Fibroblast of skin of right biceps (primary cell): Measurements from ENCODE around the gene SIX4.

Experiments used
- DNase-seq: peaks from one replicate; pipeline ENCODE4 v3.0.0-alpha.2; 2013

SIX4 gene

DNA sequence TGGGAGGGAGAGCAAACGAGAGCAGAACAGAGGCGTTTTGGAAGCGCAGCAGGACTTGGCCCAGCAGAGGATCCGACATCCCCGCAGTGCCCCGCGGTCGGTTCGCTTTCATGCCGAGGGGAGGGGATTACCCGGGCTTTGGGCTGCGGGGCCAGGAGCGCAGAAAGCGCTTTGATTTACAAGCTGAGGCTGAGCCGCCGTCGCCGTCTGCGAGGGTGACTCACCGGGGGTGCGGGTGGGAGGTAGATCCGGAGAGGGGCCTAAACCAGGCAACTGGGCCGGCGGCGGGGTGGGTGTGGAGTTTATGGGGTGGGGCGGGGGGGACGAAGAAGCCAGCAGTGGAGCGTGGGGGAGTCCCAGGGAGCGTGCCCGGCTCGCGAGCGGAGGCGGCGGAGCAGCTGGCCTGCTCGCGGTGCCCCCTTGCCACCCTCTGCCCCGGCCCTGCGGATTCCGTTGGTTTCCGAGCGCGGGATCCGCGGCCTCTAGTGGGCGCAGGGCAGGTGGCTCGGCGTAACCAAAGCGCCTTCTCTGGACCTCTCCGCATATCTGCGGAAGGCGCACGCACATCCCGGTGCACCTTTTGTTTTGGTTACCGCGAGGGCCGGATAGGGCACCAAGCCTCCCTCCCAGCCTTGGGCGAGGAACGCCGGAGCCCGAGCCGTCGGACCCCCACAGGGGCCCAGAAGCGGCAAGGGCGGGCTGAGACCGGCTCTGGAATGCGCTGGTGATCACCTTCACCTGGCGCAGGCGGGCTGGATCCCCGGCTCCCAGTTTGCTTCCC, 2.6 kb downstream of the SIX4 start:
- DNase-seq = peak; percentile 82

DNA sequence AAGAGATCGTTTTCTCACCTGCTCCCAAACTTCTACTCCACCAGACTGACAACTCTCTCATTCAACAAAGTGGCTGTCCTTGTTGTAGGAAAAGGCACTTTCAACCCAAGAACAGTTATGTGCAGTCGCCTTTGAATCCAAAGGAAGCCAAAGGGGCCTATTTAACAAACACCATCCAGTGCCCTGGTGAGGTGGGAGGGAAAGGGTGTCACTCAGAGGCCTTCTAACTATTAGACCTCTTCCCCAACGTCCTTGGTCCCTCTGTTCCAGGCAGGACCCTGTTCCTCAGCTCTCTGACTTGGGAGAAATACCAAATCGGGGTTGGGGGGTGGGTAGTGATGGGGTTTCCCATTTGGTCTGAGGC, 3.2 kb downstream of the SIX4 start:
- no peak for DNase-seq

DNA sequence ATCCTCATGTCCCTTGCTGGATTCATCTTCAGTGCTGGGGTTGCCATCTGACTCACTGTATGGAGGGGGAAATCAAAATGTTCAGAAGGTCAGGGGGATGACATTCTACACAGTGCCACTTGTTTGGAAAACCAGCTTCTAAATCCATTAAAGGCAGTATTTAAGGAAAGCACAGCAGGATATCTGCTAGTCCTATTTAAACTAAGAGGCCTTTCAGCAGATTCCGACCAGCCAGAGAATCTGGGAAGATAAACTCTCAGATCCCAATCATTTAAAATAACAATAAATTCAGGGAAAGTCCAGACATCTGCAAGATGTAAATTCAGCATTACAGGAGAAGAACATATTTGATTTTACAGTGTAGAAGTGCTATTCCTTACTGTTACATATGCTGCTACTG, 3.8 kb downstream of the SIX4 start:
- DNase-seq = no peak

DNA sequence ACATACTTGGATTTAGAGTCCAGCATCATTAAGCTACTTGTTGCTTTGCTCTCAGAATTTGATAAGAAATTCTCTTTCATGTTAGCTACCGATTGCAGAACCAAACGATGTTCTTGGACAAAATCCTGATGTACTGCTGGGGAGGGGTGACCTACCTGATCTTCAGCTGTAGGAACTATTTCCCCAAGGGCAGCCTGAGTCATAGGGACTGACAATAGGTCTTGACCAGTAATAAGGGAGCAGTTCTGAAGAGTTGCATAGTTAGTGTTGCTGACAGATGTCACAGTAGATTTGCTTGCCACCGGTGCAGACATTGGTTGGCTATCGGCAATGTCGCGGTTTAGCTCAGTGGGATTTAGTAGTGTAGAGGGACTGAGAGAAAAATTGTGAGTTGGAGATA, 10.6 kb downstream of the SIX4 start:
- DNase-seq = no peak

DNA sequence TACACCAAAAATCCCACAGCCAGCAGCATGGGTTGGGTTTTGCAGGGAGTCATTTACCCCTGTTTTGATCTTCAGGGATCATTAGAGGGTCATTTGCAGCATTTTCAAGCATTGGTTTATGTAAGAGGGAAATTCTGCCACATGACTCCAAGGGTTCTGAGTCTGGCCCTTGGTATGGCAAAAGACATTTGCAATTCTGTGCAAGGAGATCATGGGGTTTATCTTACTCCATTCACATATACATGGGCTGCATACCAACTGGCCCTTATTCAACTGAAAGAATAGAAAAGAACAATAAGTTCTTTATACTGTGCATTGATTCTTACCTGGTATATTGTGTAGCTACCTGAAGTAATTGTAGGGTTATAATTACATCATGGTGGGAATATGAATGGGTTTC, 13.7 kb downstream of the SIX4 start:
- no peak for DNase-seq

DNA sequence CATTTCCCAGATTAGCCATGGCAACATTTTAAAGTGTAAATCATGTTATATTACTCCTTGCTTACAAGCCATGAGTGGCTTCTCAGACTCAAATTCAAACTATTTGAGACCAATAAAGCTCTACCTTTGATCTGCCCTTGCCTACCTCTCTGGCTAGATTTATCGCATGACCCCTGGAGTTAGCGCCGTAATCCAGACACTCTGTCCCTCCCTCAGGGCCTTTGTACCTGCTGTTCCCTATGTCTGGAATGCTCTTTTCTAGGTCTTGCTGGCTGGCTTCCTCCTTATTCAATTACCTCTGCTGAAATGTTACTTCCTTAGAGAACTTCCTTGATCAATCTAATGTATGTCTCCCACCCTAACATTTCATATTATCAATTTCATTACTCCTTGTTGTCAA, 16.3 kb downstream of the SIX4 start:
- DNase-seq = no peak

DNA sequence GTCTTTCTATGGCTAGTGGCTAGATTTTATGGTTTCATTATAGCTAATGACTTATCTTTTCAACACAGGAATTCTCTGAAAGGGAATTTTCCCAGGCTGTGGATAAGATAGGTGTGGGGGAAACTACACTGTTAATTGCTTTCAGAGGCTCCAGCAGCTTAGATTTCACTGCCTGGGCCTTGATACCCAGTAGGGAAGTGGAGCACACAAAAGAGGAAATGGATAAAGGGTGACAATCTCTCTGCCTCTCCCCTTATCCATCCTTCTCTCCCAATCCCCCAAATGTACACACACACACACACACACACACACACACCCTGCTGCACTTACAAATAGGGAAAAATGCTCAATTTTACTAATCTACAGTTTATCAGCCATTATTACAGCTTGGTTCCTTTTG, 19.1 kb downstream of the SIX4 start:
- no peak for DNase-seq

DNA sequence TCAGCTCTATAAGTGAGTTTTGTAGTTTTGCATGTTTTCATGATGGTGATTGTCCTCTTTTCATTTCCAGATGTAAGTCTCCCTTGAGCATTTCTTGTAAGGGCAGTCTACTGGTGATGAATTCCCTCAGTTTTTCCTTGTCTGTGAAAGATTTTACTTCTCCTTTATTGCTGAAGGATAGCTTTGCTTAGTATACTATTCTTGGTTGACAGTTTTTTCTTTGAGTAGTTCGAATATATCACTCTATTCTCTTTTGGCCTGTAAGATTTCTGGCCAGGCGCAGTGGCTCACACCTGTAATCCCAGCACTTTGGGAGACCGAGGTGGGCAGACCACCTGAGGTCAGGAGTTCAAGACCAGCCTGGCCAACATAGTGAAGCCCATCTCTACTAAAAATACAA, 23.6 kb downstream of the SIX4 start:
- no peak for DNase-seq

DNA sequence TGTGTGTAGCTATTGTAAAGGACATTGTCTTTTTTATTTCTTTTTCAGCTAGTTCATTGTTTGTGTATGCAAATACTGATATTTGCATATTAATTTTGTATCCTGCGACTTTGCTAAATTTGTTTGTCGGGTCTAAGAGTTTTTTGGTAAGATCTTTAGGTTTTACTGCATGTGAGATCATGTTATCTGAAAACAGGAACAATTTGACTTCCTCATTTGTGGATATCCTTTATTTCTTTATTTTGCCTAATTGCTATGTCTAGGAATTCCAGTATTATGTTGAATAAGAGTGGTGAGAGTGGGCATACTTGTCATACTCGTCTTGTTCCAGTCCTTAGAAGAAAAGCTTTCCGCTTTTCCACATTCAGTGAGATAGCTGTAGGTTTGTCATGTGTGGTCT, 28.8 kb downstream of the SIX4 start:
- no peak for DNase-seq

DNA sequence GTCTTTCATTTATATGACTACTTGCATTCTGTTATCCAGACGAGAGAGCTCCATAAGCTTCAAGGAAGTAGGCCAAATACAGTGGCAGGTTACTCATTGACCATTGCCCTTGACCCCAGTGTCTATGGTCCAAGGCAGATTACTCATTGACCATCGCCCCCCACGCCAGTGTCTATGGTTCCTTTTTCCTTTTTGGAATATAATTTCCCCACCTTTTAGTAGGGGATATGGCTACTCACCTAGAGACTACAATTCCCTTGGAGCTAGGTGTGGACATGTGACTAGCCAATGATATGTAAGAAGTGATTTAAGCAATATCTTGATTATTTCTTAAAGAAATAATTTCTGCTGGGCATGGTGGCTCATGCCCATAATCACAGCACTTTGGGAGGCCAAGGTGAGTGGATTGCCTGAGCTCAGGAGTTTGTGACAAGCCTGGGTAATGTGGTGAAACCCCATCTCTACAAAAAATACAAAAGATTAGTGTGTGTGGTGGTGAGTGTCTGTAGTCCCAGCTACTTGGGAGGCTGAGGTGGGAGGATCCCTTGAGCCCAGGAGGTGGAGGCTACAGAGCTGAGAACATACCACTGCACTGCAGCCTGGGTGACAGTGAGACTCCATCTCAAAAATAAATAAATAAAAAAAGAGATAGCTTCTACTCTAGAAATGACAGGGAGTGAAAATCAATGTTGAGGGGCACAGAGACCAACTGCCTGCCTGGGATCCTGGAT, 32.6 kb downstream of the SIX4 start:
- DNase-seq = no peak

DNA sequence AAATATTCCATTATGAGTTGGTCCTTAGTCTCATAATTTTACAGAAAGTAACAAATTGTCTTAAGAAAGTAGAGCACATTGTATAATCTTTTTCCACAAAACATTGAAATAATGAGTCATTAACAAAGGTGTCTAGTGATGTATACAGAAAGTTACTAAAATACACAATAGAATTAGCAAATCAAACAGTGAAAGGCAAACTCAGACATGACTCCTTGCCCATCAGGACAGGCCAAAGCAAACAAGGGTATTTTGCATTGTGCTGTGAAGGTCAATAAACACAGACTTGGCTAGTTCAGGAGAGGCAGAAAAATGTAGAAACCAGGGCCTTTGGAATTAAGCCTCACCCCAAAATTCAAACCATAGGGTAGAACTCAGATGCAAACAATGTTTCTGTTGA, 37.3 kb downstream of the SIX4 start:
- no peak for DNase-seq

DNA sequence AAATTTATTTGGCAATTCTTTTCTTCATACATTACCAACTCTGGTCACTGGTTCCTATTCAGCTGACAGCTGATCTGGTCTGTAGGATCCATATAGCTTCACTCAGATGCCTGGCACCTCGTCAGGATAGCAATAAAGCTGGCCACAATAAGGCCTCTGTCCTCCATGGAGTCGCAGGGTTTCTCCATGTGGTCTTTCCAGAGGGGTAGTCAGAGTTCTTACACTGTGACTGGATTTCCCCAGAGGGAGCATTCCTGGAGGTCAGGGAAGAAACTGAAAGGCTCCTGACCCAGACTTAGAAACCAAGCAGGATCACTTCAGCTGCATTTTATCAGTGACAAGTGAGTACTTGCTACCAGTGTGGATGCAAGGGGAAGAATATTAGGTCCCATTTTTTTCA, 39.9 kb downstream of the SIX4 start:
- DNase-seq = peak; percentile 29

DNA sequence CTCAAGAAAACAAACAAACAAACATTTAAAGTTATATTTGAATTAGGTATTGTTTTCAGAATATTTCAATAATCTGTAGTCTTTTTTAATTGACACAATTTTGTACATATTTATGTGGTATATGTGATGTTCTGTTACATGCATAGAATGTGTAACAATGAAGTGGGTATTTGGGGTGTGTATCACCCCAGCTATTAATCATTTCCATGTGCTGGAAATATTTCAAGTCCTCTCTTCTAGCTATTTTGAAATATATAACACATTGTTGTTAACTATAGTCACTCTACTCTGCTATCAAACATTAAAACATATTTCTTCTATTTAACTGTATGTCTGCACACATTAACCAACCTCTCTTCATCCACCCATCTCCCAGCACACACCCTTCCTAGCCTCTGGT, 42.9 kb downstream of the SIX4 start:
- DNase-seq = peak; percentile 41

DNA sequence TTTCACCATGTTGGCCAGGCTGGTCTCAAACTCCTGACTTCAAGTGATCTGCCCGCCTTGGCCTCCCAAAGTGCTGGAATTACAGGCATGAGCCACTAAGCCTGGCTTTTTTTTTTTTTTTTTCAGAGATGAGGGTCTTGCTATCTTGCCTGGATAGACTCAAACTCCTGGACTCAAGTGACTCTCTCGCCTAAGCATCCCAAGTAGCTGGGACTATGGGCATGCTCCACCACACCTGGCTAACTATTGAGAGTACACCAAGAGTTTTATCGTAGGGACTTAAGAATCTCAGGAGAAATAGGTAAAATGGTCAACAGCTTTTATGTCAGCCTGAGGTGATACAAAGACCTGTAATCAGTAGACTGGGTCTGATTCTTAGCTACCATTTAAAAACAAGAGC, 43.6 kb downstream of the SIX4 start:
- no peak for DNase-seq

DNA sequence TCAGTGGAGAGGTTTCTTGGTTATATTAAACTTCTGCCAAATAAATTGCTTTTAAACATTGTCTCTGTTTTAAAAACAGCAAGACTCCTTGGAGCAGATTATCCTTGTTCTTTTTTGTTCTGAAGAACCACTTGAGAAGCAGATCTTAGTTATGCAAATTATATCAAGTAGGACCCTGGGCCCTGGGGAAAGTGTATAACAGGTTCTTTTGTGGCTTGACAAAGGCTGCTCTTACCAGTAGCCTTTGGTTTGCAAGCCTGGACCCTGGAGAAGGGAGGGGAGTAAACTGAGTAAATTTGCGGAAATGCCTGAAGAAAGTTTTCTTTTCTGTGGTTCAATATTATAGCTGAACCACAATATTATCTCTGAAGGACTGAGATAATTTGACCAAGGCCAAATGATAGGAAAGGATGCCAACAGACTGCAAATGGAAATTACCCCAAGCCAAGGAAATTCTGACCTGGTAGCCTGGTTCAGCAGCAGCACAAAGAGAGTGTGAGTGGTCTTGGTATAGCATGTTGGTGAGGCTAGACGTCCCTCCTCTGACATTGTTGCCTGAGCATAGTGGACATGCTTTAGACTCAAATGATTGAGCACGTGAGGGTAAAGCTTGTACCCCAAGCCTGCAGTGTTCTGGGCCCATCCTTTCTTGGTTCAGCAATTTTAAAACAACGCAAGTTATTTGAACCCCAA, 44.4 kb downstream of the SIX4 start:
- no peak for DNase-seq

DNA sequence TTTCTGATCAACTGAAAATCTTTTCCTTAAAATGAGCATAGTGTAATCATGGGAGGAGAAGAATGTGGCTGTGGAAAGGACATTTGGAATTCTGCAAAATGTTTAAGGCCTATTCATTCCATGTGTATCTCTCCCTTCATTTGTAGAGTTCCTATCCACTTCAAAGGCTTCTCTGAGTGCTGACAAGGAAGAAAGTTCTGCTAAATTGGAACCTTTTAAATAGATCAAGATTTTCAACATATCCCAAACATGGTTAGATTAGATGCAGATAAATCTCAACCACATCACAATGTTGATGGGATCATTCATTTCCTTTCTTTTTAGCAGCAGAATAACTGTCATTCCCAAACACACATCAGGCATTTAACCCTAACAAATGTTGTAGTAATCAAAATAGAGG, 46.5 kb downstream of the SIX4 start:
- DNase-seq = peak; percentile 45

DNA sequence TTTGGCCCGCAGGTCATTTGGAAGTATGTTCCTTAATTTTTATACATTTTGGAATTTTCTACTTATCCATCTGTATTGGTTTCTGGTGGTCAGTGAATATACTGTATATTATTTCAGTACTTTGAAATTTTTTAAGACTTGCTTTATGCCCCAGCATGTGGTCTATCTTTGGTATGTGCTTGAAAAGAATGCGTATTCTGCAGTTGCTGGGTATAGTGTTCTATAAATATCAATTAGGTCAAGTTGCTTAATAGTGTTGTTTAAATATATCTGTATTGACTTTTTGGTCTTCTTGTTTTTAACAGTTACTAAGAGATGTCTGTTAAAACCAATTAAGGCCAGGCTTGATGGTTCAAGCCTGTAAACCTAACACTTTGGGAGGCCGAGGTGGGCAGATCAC, 53.2 kb downstream of the SIX4 start:
- no peak for DNase-seq

DNA sequence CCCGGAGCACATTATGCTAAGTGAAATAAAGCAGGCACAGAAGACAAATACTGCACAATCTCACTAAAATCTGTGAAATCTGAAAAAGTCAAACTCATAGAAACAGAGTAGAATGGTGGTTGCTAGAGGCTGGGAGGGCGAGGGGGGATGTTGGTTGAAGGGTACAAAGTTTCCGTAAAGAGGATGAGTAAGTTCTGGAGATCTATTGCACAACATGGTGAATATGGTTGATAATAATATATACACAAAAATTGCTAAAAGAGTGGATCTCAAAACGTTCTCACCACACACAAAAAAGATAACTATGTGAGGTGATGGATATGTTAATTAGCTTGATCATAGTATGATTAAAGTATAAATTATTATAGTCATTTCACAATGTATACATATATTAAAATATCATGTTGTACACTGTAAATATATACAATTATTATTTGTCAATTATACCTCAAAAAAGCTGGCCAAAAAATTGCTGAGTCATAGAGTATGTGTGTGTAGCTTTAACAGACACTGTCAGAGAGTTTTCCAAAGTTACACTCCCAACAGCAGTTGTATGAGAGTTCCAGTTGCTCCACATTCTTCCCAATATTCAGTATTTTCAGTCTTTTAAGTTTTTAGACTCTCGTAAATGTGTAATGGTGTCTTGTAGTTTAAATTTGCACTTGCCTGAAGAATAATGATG, 55.6 kb downstream of the SIX4 start:
- no peak for DNase-seq

DNA sequence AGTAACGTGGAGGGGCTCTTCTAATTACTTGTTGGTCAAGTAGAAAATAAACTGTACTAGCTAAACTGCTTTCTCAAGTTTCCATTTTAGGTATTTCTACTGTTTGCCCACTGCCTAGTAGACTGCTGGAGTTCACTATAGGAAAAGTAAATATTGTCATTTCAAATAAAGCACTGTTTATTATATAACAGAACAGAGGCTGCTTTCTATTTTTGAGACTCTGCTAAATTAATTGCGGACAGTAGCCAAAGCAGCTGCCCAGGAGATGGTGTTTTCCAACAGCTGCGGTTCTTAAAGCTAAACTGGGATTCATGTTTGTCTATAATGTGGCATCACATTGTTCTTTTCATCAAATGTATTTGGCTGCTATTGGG, 59.0 kb downstream of the SIX4 start:
- DNase-seq = no peak

DNA sequence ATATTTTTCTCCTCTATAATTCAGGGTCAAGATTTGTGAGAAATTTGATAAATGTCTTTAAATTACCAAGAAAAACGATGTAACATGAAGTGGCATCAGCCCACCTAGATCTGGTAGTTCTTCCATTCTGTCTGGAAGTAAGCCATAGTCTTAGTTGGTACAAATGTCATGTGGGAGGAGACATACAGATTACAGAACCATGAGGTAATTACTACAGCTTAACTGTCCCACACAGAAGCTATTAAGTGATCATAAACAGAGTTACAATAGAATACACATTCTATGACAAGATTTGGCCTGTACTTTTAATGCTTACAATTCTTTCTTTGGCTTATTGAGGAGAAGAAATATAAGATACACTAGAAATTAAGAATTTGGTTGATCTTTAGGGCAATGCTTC, 61.2 kb downstream of the SIX4 start:
- no peak for DNase-seq

DNA sequence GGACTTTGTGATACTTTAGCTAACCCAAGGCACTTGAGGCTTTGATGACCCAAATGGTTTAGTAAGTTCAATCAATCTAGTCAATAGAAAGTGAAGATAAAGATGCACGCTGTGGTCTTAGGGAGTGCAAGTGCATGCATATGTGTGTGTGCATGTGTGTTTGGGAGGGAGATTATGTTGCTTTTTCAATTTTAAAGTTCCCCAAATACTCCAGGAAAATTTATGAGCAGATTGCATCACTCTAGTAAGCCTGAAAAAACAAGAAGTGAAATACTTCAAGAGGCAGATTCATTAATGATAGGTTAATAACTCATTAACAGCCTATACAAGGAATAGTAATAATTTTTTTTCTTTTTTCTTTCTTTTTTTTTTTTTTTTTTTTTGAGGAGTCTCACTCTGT, 62.4 kb downstream of the SIX4 start:
- no peak for DNase-seq
